Uterus (tissue), 4 donors: Measurements from ENCODE around the gene UROS. TPM values are rescaled to one million over a fixed set of nuclear protein-coding genes. Genes with fewer than 3 reads are reported as not detected.

ENCODE experiments used
- DNase-seq, 2 donors: peaks; one replicate each; pipeline ENCODE4 v3.0.0-alpha.2; 2019 to 2020
- H3K27ac ChIP-seq, 2 donors: fragments of 200-600 bp; sonication (generic); 1 replicate in 1 of 2; 2 replicates in 1 of 2; pipeline ENCODE4 v1.5.1; 2016 to 2018
- H3K27me3 ChIP-seq, 2 donors: fragments of 200-600 bp; sonication (generic); one replicate each; pipeline ENCODE4 v1.5.1; 2018 to 2019; ENCODE audit warnings: control low read depth in 1 of 2
- H3K36me3 ChIP-seq, 2 donors: fragments of 200-600 bp; sonication (generic); one replicate each; pipeline ENCODE4 v1.5.1; 2019; ENCODE audit warnings: control low read depth in 1 of 2
- H3K4me1 ChIP-seq, 2 donors: fragments of 200-600 bp; sonication (generic); one replicate each; pipeline ENCODE4 v1.5.1; 2018 to 2019; ENCODE audit warnings: control low read depth in 1 of 2
- H3K4me3 ChIP-seq, 2 donors: fragments of 200-600 bp; sonication (generic); 1 replicate in 1 of 2; 2 replicates in 1 of 2; pipeline ENCODE4 v1.5.1; 2018 to 2019; ENCODE audit warnings: mild to moderate bottlenecking in 1 of 2
- H3K9me3 ChIP-seq, 2 donors: fragments of 200-600 bp; sonication (generic); one replicate each; pipeline ENCODE4 v1.5.1; 2019; ENCODE audit warnings: control low read depth in 1 of 2
- CTCF ChIP-seq, 4 experiments: fragments of 200-600 bp in 2 of 4; fragments of 450-650 bp in 2 of 4; sonication (generic) in 2 of 4; IDR thresholded peaks; one replicate each; pipeline ENCODE4 v1.5.1; 2016 to 2019; ENCODE audit warnings: antibody characterized with exemption in 4 of 4, mild to moderate bottlenecking in 2 of 4, moderate library complexity in 1 of 4
- POLR2A ChIP-seq, 2 donors: fragments of 450-650 bp; IDR thresholded peaks; one replicate each; pipeline ENCODE4 v1.6.1; 2016; ENCODE audit warnings: antibody characterized with exemption in 2 of 2, mild to moderate bottlenecking in 1 of 2, moderate library complexity in 1 of 2
- intact Hi-C: fragments of 100-400 bp; cut with DNase I; formaldehyde crosslinking; loops from one replicate; pipeline ENCODE4 v1.15.1; 2023; ENCODE audit warnings: low total_unique reads
- total RNA-seq, 4 donors: library from RNA; depleted of rRNA in 3 of 4; stranded (reverse); fragments of >200 nt in 3 of 4; gene quantifications; one replicate each; pipeline versions ENCODE4 v1.1.0 to v1.2.4, GENCODE V29; 2014 to 2023
- donor health status: DM: yes; HTN: yes; CAD: no.

Gene UROS
- total RNA-seq, 4 donors from 2014 or later = 27.9 to 36.2 (median 28.1) TPM

GRCh38 chr10:125817337-125817946 is 5.6 kb downstream of the UROS start:
- Histone ChIP-seq H3K27ac (no peak overlapping the region), H3K4me1 (no peaks in the 10 kb centered on the region), H3K4me3 (no peak overlapping the region), H3K27me3 (no peaks in the 10 kb centered on the region), H3K36me3 (no peaks in the 10 kb centered on the region), H3K9me3 (no peaks in the 10 kb centered on the region)
- TF ChIP-seq POLR2A (IDR thresholded peaks at IDR 0.05) (no peak), CTCF (IDR thresholded peaks at IDR 0.05) (no peak)
- intact Hi-C loops = no loop called here
- DNase-seq = no peak

- H3K27ac ChIP-seq = no peak overlapping the region
- intact Hi-C loops = no loop called here
- H3K4me1 ChIP-seq = no peaks in the 10 kb centered on the region
- no peak overlapping the region for H3K4me3 ChIP-seq
- no peaks in the 10 kb centered on the region for H3K27me3 ChIP-seq
- DNase-seq = no peak
- TF ChIP-seq CTCF (IDR thresholded peaks at IDR 0.05) = no peak
- TF ChIP-seq POLR2A (IDR thresholded peaks at IDR 0.05) = no peak
- H3K9me3 ChIP-seq = no peaks in the 10 kb centered on the region
- H3K36me3 ChIP-seq = no peaks in the 10 kb centered on the region
Observed at GRCh38 chr10:125816548-125816947, 6.5 kb downstream of the UROS start.

- H3K36me3 ChIP-seq = no peaks in the 10 kb centered on the region
- H3K27ac ChIP-seq = no peak overlapping the region
Observed at GRCh38 chr10:125815764-125816163, 7.3 kb downstream of the UROS start.

GRCh38 chr10:125812128-125812750 is 10.8 kb downstream of the UROS start:
- Histone ChIP-seq H3K4me1 (no peaks in the 10 kb centered on the region), H3K9me3 (no peaks in the 10 kb centered on the region), H3K36me3 (no peaks in the 10 kb centered on the region), H3K27ac (no peak overlapping the region), H3K27me3 (no peaks in the 10 kb centered on the region), H3K4me3 (no peak overlapping the region)
- intact Hi-C loops = no loop called here
- TF ChIP-seq CTCF (IDR thresholded peaks at IDR 0.05) (no peak), POLR2A (IDR thresholded peaks at IDR 0.05) (no peak)
- DNase-seq = no peak

More at GRCh38 chr10:125815764-125816163, 7.3 kb downstream of the UROS start:
- intact Hi-C loops = no loop called here
- no peak for TF ChIP-seq POLR2A (IDR thresholded peaks at IDR 0.05)
- TF ChIP-seq CTCF (IDR thresholded peaks at IDR 0.05) = no peak
- Histone ChIP-seq H3K4me3 (no peak overlapping the region), H3K4me1 (no peaks in the 10 kb centered on the region), H3K27me3 (no peaks in the 10 kb centered on the region), H3K9me3 (no peaks in the 10 kb centered on the region)
- DNase-seq = no peak

GRCh38 chr10:125811251-125811650 is 11.8 kb downstream of the UROS start:
- intact Hi-C loops = no loop called here
- Histone ChIP-seq H3K4me3 (no peak overlapping the region), H3K4me1 (no peaks in the 10 kb centered on the region), H3K27ac (no peak overlapping the region), H3K9me3 (no peaks in the 10 kb centered on the region), H3K36me3 (no peaks in the 10 kb centered on the region), H3K27me3 (no peaks in the 10 kb centered on the region)
- no peak for DNase-seq
- TF ChIP-seq CTCF (IDR thresholded peaks at IDR 0.05) (no peak), POLR2A (IDR thresholded peaks at IDR 0.05) (no peak)
